AG09309 (cell line): Measurements from ENCODE around the gene USE1.
A peak's percentile ranks its signal among the peaks of the same experiment; 100 is the strongest.

Experiments used
- DNase-seq: peaks from one replicate; pipeline ENCODE4 v3.0.0-alpha.2; 2010; ENCODE audit warnings: low read depth
- H3K4me3 ChIP-seq: 2 replicates; pipeline ENCODE4 v1.5.1; 2011; ENCODE audit warnings: mild to moderate bottlenecking, low read depth, low read length, moderate library complexity; ENCODE audit not compliant: control insufficient read depth
- TF ChIP-seq, protein P1 (sequence below): IDR thresholded peaks from 2 replicates; pipeline ENCODE4 v1.5.1; 2011; ENCODE audit warnings: mild to moderate bottlenecking, low read depth, low read length, inconsistent platforms; ENCODE audit not compliant: insufficient read depth, control insufficient read depth; ENCODE audit errors: missing control alignments

USE1 gene

DNA sequence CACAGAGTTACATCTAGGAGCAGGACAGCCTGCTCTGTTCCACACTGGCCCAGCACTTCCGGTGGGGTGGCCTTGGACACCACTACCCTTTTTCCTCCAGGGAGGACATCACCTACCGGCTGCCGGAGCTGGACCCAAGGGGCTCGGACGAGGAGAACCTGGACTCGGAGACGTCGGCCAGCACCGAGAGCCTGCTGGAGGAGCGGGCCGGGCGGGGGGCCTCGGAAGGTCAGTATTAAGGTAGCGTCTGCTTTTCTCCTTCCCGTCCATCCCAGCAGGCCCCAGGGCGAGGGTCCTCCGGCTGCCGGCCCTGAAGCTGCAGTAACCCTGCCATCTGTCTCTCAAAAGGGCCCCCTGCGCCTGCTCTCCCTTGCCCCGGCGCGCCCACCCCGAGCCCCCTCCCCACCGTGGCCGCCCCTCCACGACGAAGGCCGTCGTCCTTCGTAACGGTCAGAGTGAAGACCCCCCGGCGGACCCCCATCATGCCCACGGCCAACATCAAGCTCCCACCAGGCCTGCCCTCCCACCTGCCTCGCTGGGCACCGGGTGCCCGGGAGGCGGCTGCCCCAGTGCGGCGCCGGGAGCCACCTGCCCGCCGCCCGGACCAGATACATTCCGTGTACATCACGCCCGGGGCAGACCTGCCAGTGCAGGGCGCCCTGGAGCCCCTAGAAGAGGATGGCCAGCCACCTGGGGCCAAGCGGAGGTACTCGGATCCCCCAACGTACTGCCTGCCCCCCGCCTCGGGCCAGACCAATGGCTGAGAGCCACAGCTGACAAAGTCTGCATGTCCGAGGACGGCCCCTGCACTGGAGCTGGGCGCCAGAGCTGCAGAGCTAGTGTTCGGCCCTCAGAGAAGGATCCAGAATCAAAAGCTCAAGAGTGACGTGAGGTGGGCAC lies 3.4 kb upstream of the USE1 start:
- no peak for DNase-seq
- TF ChIP-seq, protein P1, sequence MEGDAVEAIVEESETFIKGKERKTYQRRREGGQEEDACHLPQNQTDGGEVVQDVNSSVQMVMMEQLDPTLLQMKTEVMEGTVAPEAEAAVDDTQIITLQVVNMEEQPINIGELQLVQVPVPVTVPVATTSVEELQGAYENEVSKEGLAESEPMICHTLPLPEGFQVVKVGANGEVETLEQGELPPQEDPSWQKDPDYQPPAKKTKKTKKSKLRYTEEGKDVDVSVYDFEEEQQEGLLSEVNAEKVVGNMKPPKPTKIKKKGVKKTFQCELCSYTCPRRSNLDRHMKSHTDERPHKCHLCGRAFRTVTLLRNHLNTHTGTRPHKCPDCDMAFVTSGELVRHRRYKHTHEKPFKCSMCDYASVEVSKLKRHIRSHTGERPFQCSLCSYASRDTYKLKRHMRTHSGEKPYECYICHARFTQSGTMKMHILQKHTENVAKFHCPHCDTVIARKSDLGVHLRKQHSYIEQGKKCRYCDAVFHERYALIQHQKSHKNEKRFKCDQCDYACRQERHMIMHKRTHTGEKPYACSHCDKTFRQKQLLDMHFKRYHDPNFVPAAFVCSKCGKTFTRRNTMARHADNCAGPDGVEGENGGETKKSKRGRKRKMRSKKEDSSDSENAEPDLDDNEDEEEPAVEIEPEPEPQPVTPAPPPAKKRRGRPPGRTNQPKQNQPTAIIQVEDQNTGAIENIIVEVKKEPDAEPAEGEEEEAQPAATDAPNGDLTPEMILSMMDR: no peak
- H3K4me3 ChIP-seq: no peak overlapping the region

DNA sequence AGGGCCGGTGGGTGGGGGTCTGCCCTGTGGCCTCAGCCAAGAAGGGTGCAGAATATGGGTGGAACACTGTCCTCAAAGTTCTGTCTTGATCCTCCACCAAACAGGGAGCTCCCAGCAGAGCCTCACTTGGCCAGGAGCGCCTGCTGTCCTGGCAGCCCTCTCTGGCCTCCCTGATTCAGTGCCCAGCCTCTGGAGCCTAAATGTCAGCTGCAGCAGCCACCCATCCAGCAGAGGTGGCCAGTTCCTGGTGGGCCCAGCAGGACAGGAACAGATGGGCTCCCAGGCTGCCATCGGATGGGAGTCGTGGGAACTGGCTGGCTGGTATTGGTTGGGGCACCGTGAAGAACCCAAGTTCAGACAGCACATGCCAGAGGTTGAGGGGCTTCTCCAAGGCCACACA lies 1.8 kb upstream of the USE1 start:
- H3K4me3 ChIP-seq: no peak overlapping the region
- TF ChIP-seq, protein P1: no peak
- DNase-seq: no peak

GRCh38 chr19:17214508-17215126 lies 540 bp upstream of the USE1 start:
- peak overlapping the region; percentile 91 for H3K4me3 ChIP-seq
- no peak for DNase-seq
- TF ChIP-seq, protein P1: no peak

GRCh38 chr19:17216058-17216670 lies 1.0 kb downstream of the USE1 start:
- DNase-seq: no peak
- peak overlapping the region; percentile 91 for H3K4me3 ChIP-seq
- TF ChIP-seq, protein P1: no peak

DNA sequence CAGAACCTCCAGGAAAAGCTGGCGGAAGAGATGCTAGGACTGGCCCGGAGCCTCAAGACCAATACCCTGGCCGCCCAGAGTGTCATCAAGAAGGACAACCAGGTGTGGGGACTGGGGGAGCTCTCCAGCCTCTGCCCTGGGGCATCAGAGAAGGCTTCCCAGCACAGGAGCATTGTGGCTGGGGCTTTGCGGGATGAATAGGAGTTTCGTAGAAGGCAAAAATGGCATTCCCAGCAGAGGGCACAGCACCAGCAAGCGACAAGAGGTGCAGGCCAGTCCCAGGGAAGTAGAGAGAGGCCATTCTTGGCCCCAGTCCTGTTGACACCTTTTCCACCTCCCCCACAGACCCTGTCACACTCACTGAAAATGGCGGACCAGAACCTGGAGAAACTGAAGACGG lies 4.1 kb downstream of the USE1 start:
- no peak for DNase-seq
- TF ChIP-seq, protein P1: no peak

GRCh38 chr19:17220207-17220758 lies 5.1 kb downstream of the USE1 start:
- DNase-seq: peak; percentile 14
- TF ChIP-seq, protein P1: no peak
- no peak overlapping the region for H3K4me3 ChIP-seq

More for the DNA sequence above, 4.1 kb downstream of the USE1 start:
- no peak overlapping the region for H3K4me3 ChIP-seq
